Activated naive CD4-positive, alpha-beta T cell treated with anti-CD3 and anti-CD28 coated beads, Interleukin-2, amount 50 U/mL, for 72 hours (primary cell): ENCODE results near the gene DUSP15. TPM values are rescaled to one million over a fixed set of nuclear protein-coding genes. Genes with fewer than 3 reads are reported as not detected.
"Not testable (repeated sequence)": the region's sequence is repeated elsewhere in the genome, so short reads cannot be mapped to it uniquely, and the experiment has no call there.

Source experiments
- ATAC-seq, 2 donors: fragments of 150-1000 bp; cut with Tn5 transposase; 2 replicates each; pipeline ENCODE4 v1.10.0; 2021; ENCODE audit warnings: mild to moderate bottlenecking in 2 of 2, moderate library complexity in 2 of 2
- DNase-seq, 2 donors: peaks; one replicate each; pipeline ENCODE4 v3.0.0; 2021 to 2022; ENCODE audit warnings: low spot score in 2 of 2
- H3K27ac Mint-ChIP-seq, 2 donors: one replicate each; pipeline ENCODE4 v1.8.0; 2022; ENCODE audit warnings: mild to moderate bottlenecking in 2 of 2, mixed read lengths in 2 of 2
- H3K36me3 Mint-ChIP-seq, 2 donors: one replicate each; pipeline ENCODE4 v1.8.0; 2022; ENCODE audit warnings: mixed read lengths in 2 of 2
- H3K9me3 Mint-ChIP-seq, 2 donors: one replicate each; pipeline ENCODE4 v1.8.0; 2022; ENCODE audit warnings: mixed read lengths in 2 of 2
- total RNA-seq, 2 donors: library from RNA; stranded (reverse); gene quantifications; one replicate each; pipeline ENCODE4 v1.2.3, GENCODE V29; 2022

Gene DUSP15
- total RNA-seq, 2 donors from 2014 or later: not detected

- DNase-seq (peak in 1 of 2 donors; percentile 77), ATAC-seq (peak in 1 of 2 donors; percentile 81)
- H3K27ac Mint-ChIP-seq: no peak overlapping the region
- H3K9me3 Mint-ChIP-seq: no peaks in the 10 kb centered on the region
- H3K36me3 Mint-ChIP-seq: no peaks in the 10 kb centered on the region
These were observed 34.1 kb downstream of the DUSP15 start for GRCh38 chr20:31835977-31836852.

GRCh38 chr20:31835554-31835953 is 34.8 kb downstream of the DUSP15 start:
- DNase-seq (no peak), ATAC-seq (no peak)
- no peaks in the 10 kb centered on the region for H3K9me3 Mint-ChIP-seq
- H3K36me3 Mint-ChIP-seq: no peaks in the 10 kb centered on the region
- H3K27ac Mint-ChIP-seq: no peak overlapping the region

- Mint-ChIP-seq H3K9me3 (no peaks in the 10 kb centered on the region), H3K36me3 (no peaks in the 10 kb centered on the region), H3K27ac (no peak overlapping the region)
- ATAC-seq (no peak), DNase-seq (no peak)
These were observed 36.3 kb downstream of the DUSP15 start for GRCh38 chr20:31833931-31834521.

- DNase-seq (peak in 1 of 2 donors; percentile 79), ATAC-seq (peak; percentile 45 to 66)
- no peaks in the 10 kb centered on the region for H3K36me3 Mint-ChIP-seq
- H3K27ac Mint-ChIP-seq: no peak overlapping the region
- H3K9me3 Mint-ChIP-seq: no peaks in the 10 kb centered on the region
These were observed 37.0 kb downstream of the DUSP15 start for GRCh38 chr20:31833130-31833930.

- DNase-seq (no peak), ATAC-seq (no peak)
- Mint-ChIP-seq H3K9me3 (no peaks in the 10 kb centered on the region), H3K36me3 (no peaks in the 10 kb centered on the region), H3K27ac (peak overlapping the region in 1 of 2 donors; percentile 41)
These were observed 38.5 kb downstream of the DUSP15 start for GRCh38 chr20:31831771-31832306.

- Mint-ChIP-seq H3K36me3 (no peaks in the 10 kb centered on the region), H3K27ac (peak overlapping the region in 1 of 2 donors; percentile 41), H3K9me3 (no peaks in the 10 kb centered on the region)
- DNase-seq (no peak), ATAC-seq (no peak)
These were observed 39.1 kb downstream of the DUSP15 start for GRCh38 chr20:31831211-31831610.

- ATAC-seq: no peak
- H3K27ac Mint-ChIP-seq: no peak overlapping the region
- no peaks in the 10 kb centered on the region for H3K36me3 Mint-ChIP-seq
- no peaks in the 10 kb centered on the region for H3K9me3 Mint-ChIP-seq
- no peak for DNase-seq
These were observed 39.8 kb downstream of the DUSP15 start for GRCh38 chr20:31830406-31830981.

- ATAC-seq: no peak
- Mint-ChIP-seq H3K36me3 (no peaks in the 10 kb centered on the region), H3K9me3 (no peaks in the 10 kb centered on the region), H3K27ac (no peak overlapping the region)
- DNase-seq: no peak
These were observed 40.6 kb downstream of the DUSP15 start for GRCh38 chr20:31829731-31830130.

- H3K9me3 Mint-ChIP-seq, H3K36me3 Mint-ChIP-seq, DNase-seq, ATAC-seq: not testable (repeated sequence)
- peak overlapping the region in 1 of 2 donors; percentile 15 for H3K27ac Mint-ChIP-seq
These were observed 42.3 kb downstream of the DUSP15 start for GRCh38 chr20:31828016-31828415.

- no peaks in the 10 kb centered on the region for H3K36me3 Mint-ChIP-seq
- ATAC-seq (no peak), DNase-seq (no peak)
- no peak overlapping the region for H3K27ac Mint-ChIP-seq
- H3K9me3 Mint-ChIP-seq: no peaks in the 10 kb centered on the region
These were observed 43.3 kb downstream of the DUSP15 start for GRCh38 chr20:31827059-31827458.

GRCh38 chr20:31826074-31826473 is 44.3 kb downstream of the DUSP15 start:
- H3K36me3 Mint-ChIP-seq: no peaks in the 10 kb centered on the region
- no peak overlapping the region for H3K27ac Mint-ChIP-seq
- no peaks in the 10 kb centered on the region for H3K9me3 Mint-ChIP-seq
- ATAC-seq (no peak), DNase-seq (no peak)

GRCh38 chr20:31824554-31825313 is 45.6 kb downstream of the DUSP15 start:
- ATAC-seq: no peak
- Mint-ChIP-seq H3K36me3 (no peaks in the 10 kb centered on the region), H3K9me3 (no peaks in the 10 kb centered on the region), H3K27ac (no peak overlapping the region)
- DNase-seq: no peak

GRCh38 chr20:31824125-31824485 is 46.2 kb downstream of the DUSP15 start:
- DNase-seq (no peak), ATAC-seq (no peak)
- no peaks in the 10 kb centered on the region for H3K9me3 Mint-ChIP-seq
- peak overlapping the region in 1 of 2 donors; percentile 40 for H3K27ac Mint-ChIP-seq
- H3K36me3 Mint-ChIP-seq: no peaks in the 10 kb centered on the region

- DNase-seq (no peak), ATAC-seq (no peak)
- Mint-ChIP-seq H3K9me3 (no peaks in the 10 kb centered on the region), H3K36me3 (no peaks in the 10 kb centered on the region), H3K27ac (peak overlapping the region in 1 of 2 donors; percentile 40)
These were observed 46.8 kb downstream of the DUSP15 start for GRCh38 chr20:31823360-31824124.
